SK-N-SH treated with all-trans-retinoic acid at 6 μM for 48 hours (cell line): ENCODE data around the gene SLC5A9.

Source experiments
- ATAC-seq: fragments of 200-7000 bp; cut with Tn5 transposase; 3 replicates; pipeline ENCODE4 v1.9.1; 2020; ENCODE audit warnings: mild to moderate bottlenecking, moderate library complexity
- ARNTL ChIP-seq: fragments of 450-650 bp; formaldehyde crosslinking; IDR thresholded peaks from 2 replicates; pipeline ENCODE4 v1.5.0; 2020; ENCODE audit warnings: low read depth, mild to moderate bottlenecking, moderate library complexity, borderline replicate concordance
- CREB5 ChIP-seq: fragments of 250-450 bp; sonication (Bioruptor Pico); IDR thresholded peaks from 2 replicates; pipeline ENCODE4 v1.5.1; 2020; ENCODE audit warnings: low read depth, mild to moderate bottlenecking, moderate library complexity
- CSDC2 ChIP-seq: fragments of 250-450 bp; sonication (Bioruptor Pico); IDR thresholded peaks from 2 replicates; pipeline ENCODE4 v1.5.0; 2020; ENCODE audit warnings: mild to moderate bottlenecking, moderate library complexity
- ESRRG ChIP-seq: fragments of 250-450 bp; sonication (Bioruptor Pico); IDR thresholded peaks from 2 replicates; pipeline ENCODE4 v1.6.1; 2021; ENCODE audit warnings: mild to moderate bottlenecking
- GLIS3 ChIP-seq: fragments of 250-450 bp; sonication (Bioruptor Pico); IDR thresholded peaks from 2 replicates; pipeline ENCODE4 v1.5.0; 2020; ENCODE audit warnings: mild to moderate bottlenecking, moderate library complexity
- ISL1 ChIP-seq: fragments of 250-450 bp; sonication (Bioruptor Pico); IDR thresholded peaks from 2 replicates; pipeline ENCODE4 v2.1.2; 2022; ENCODE audit warnings: mild to moderate bottlenecking, moderate library complexity
- OSR1 ChIP-seq: fragments of 250-450 bp; sonication (Bioruptor Pico); IDR thresholded peaks from 2 replicates; pipeline ENCODE4 v1.8.0; 2022; ENCODE audit warnings: moderate library complexity, mild to moderate bottlenecking, inconsistent platforms
- POU6F1 ChIP-seq: fragments of 250-450 bp; sonication (Bioruptor Pico); IDR thresholded peaks from 2 replicates; pipeline ENCODE4 v1.8.0; 2021; ENCODE audit warnings: low read depth, mild to moderate bottlenecking, moderate library complexity, borderline replicate concordance
- PPARA ChIP-seq: fragments of 250-450 bp; sonication (Bioruptor Pico); IDR thresholded peaks from 2 replicates; pipeline ENCODE4 v1.5.0; 2020; ENCODE audit warnings: mild to moderate bottlenecking, borderline replicate concordance
- RARB ChIP-seq: fragments of 250-450 bp; sonication (Bioruptor Pico); IDR thresholded peaks from 2 replicates; pipeline ENCODE4 v1.8.0; 2021; ENCODE audit warnings: mild to moderate bottlenecking, moderate library complexity
- SNAI2 ChIP-seq: fragments of 250-450 bp; sonication (Bioruptor Pico); IDR thresholded peaks from 2 replicates; pipeline ENCODE4 v1.5.0; 2020; ENCODE audit warnings: mild to moderate bottlenecking, moderate library complexity
- TCF4 ChIP-seq: fragments of 250-450 bp; sonication (Bioruptor Pico); IDR thresholded peaks from 2 replicates; pipeline ENCODE4 v1.8.0; 2021; ENCODE audit warnings: mild to moderate bottlenecking, moderate library complexity, borderline replicate concordance
- TOX ChIP-seq: fragments of 250-450 bp; sonication (Bioruptor Pico); IDR thresholded peaks from 2 replicates; pipeline ENCODE4 v1.8.0; 2021; ENCODE audit warnings: mild to moderate bottlenecking, moderate library complexity, borderline replicate concordance
- TSHZ2 ChIP-seq: fragments of 250-450 bp; sonication (Bioruptor Pico); IDR thresholded peaks from 2 replicates; pipeline ENCODE4 v1.5.0; 2020; ENCODE audit warnings: mild to moderate bottlenecking, moderate library complexity
- ZC3H10 ChIP-seq: fragments of 250-450 bp; sonication (Bioruptor Pico); IDR thresholded peaks from 2 replicates; pipeline ENCODE4 v1.5.1; 2021; ENCODE audit warnings: mild to moderate bottlenecking, moderate library complexity
- ZNF565 ChIP-seq: fragments of 450-650 bp; formaldehyde crosslinking; conservative IDR thresholded peaks from 2 replicates; pipeline ENCODE4 v1.5.0; 2020; ENCODE audit warnings: low read depth, mild to moderate bottlenecking, moderate library complexity
- ZNF70 ChIP-seq: fragments of 450-650 bp; formaldehyde crosslinking; IDR thresholded peaks from 2 replicates; pipeline ENCODE4 v1.5.0; 2020; ENCODE audit warnings: mild to moderate bottlenecking, moderate library complexity

SLC5A9 gene

GRCh38 chr1:48182439-48182838 is 40.1 kb upstream of the SLC5A9 start:
- ATAC-seq = no peak

GRCh38 chr1:48186306-48186839 is 36.1 kb upstream of the SLC5A9 start:
- no peak for TF ChIP-seq POU6F1 (CRISPR knock-in tag)
- no peak for TF ChIP-seq ESRRG (CRISPR knock-in tag)
- TF ChIP-seq TSHZ2 (CRISPR knock-in tag) = no peak
- no peak for TF ChIP-seq PPARA
- no peak for TF ChIP-seq GLIS3 (CRISPR knock-in tag)
- ATAC-seq = no peak

More at GRCh38 chr1:48182439-48182838, 40.1 kb upstream of the SLC5A9 start:
- TF ChIP-seq CREB5 (CRISPR knock-in tag) (no peak), ARNTL (no peak), GLIS3 (CRISPR knock-in tag) (no peak), ESRRG (CRISPR knock-in tag) (no peak), TOX (no peak), RARB (CRISPR knock-in tag) (no peak), PPARA (no peak), SNAI2 (CRISPR knock-in tag) (no peak), CSDC2 (CRISPR knock-in tag) (no peak), ISL1 (CRISPR knock-in tag) (no peak), ZNF565 (CRISPR knock-in tag) (no peak), POU6F1 (CRISPR knock-in tag) (no peak)

GRCh38 chr1:48187969-48188563 is 34.5 kb upstream of the SLC5A9 start:
- TF ChIP-seq POU6F1 (CRISPR knock-in tag) = no peak
- no peak for TF ChIP-seq GLIS3 (CRISPR knock-in tag)
- TF ChIP-seq CREB5 (CRISPR knock-in tag) = no peak
- ATAC-seq = no peak

GRCh38 chr1:48190881-48191280 is 31.6 kb upstream of the SLC5A9 start:
- TF ChIP-seq CREB5 (CRISPR knock-in tag) (no peak), CSDC2 (CRISPR knock-in tag) (no peak), OSR1 (CRISPR knock-in tag) (no peak), TCF4 (CRISPR knock-in tag) (no peak), ZC3H10 (CRISPR knock-in tag) (no peak), ZNF70 (CRISPR knock-in tag) (no peak), GLIS3 (CRISPR knock-in tag) (no peak)
- no peak for ATAC-seq
